ENCODE data around the gene MEOX1.

- TF ChIP-seq CTCF (conservative IDR thresholded peaks at IDR 0.05; ENCODE audit: low read depth, low read length) (peak; percentile 99), EZH2 (IDR thresholded peaks at IDR 0.05; ENCODE audit: low read length, unreplicated experiment) (no peak)
These were observed 12.0 kb upstream of the MEOX1 start for GRCh38 chr17:43673516-43674323.

Data from PC-3 (cell line).